Placental pericyte (primary cell): Measurements from ENCODE around the gene SNAI3. TPM values are rescaled to one million over a fixed set of nuclear protein-coding genes. Genes with fewer than 3 reads are reported as not detected.

ENCODE experiments used
- total RNA-seq: library from RNA; depleted of rRNA; stranded (reverse); fragments of >200 nt; gene quantifications from 2 replicates; pipeline ENCODE4 v1.2.3, GENCODE V29; 2012

Gene SNAI3
- 0.22 TPM in 1 of 2 replicates, not detected in the other for total RNA-seq

DNA sequence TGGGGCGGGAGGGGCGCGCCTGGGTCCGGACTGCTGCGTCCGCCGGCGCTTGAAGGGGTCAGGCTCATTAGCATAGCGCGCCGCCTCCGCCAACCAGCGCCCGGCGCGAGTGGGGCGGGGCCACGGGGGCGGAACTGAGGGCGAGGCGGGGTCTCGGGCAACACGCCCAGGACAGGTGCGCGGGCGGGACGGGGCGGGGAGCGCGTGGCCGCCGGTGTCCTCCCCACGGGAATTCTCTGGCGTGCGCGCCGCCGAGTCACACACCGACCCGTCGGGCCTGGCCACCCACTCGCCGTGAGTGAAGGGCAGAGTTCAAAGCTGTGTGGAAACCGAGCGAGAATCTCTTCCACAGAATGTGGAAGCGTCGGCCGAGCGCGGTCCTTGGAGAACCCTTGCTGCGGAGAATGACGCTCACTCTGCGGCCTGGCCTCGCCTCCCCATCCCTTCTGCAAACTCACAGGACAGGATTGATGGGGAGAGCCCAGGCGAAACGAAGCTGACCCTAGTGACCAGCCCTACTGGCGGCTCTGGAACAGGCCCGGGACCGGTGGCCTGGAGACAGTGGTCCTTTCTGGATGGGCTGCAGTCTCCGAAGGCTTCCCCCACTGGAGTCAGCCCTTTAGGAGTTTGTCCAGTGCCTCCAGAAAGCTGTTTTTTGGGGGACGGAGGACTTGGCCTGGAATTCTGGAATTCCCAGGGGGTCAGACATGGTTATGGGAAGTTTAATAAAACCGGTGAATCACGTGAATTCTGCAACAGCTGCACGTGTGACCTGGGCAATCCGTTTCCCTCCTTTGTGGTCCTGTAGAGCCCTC is at the start of gene SNAI3:
TSS of gene SNAI3 (minus strand) at position 69 of the 815 bp plus-strand sequence. CDS start 101 bp downstream, outside the sequence.

DNA sequence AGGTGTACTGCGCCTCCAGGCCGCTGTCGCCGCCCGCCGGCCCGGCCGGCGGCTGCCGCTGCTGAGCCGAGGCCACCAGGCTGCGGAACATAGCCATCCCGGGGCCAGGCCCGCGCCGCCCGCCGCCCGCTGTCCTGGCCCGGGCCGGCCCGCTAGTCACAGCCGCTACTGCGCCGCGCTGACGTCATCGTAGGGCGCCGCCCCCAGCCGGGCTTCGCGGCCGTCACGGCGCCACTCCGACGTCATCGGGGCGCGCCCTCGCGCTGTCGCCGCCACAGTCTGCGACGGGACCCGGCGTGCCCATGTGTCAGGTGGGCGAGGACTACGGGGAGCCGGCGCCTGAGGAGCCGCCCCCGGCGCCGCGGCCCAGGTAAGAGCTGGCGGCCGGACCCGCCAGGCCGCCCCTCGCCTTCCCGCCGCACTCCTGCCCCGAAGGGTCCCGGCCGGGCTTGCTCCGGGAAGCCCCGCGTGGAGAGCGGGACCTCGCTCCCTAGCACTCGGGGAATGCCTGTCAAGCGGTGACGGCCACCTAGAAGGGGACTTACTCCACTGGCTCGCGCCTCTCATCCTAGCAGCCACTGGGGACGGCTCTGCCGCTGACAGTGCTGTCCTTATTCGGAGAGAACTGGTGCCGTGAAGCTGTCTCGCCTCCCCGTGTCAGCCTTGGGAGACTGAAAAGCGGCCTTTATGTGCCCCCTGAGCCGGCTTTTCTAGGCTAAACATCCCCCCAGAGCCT is 20.1 kb upstream of the SNAI3 start, which contains the start of the genes CTU2 and RNF166:
TSS of gene CTU2 (plus strand) at position 275 of the 736 bp plus-strand sequence. CDS start at position 303, 28 bp downstream.
TSS of gene RNF166 (minus strand) at position 180 of the 736 bp plus-strand sequence. CDS start at position 97, 83 bp downstream.

DNA sequence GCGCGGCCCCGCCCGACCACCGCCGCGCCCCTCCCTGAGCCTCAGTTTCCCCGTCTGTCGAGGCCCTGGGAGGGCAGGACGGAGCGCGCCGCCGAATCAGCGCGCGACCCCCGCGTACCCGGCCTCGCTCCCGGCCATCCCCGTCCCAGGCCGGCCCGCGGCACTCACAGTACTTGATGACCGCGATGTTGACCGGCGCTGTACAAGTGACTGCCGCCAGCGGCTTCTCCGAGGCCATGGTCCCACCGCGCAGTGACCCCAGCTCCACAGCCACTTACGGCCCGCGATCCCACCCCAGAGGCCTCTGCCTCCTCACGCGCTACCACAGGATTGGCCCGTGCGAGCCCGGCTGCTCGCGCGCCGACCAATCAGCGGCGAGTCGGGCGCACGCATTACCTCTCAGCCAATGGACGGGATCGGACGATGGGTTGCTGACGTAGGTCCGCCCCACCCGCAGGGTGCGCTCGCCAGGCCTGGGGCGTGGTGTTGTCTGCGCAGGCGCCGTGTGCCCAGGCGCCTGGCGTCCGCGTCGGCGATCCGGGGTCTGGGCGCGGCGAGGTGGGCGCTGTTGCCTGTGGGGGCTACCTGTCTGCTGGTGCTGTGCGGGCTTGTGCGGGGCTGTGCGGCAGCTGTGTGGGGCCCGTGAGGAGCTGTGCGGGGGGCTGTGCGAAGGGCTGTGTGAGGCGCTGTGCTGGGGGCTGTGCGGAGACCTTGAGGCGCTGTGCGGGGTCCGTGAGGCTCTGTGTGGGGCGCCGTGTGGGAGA is 23.3 kb downstream of the SNAI3 start, which contains the start of gene MVD:
TSS of gene MVD (minus strand) at position 249 of the 764 bp plus-strand sequence. CDS start at position 238, 11 bp downstream.

DNA sequence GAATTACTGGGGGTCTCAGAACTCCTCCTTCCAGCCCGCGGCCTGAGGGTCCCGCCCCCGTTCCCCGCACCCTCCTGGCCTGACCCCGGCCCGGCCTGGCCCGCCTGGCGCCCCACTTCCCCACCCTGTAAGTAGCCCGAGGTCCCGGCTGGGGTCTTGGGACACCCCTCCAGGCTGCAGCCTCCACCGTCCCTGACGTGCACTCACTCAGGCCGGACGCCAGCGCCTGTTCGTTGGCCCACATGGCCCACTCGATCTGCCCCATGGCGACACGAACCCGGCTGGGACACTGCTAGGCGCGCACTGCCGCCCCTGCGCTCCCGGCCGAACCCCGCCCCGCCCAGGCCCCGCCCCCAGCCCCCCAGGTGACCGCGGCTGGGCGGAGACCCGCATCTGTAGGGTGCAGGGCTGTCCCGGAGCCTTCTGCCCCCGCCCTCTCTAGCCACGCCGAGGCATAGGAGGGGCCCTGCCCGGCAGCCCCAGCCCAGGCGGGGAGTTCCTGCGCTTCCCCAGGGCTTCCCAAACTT is 35.5 kb downstream of the SNAI3 start, which contains the start of gene CYBA:
TSS of gene CYBA (minus strand) at position 305 of the 527 bp plus-strand sequence. CDS start at position 265, 40 bp downstream.

DNA sequence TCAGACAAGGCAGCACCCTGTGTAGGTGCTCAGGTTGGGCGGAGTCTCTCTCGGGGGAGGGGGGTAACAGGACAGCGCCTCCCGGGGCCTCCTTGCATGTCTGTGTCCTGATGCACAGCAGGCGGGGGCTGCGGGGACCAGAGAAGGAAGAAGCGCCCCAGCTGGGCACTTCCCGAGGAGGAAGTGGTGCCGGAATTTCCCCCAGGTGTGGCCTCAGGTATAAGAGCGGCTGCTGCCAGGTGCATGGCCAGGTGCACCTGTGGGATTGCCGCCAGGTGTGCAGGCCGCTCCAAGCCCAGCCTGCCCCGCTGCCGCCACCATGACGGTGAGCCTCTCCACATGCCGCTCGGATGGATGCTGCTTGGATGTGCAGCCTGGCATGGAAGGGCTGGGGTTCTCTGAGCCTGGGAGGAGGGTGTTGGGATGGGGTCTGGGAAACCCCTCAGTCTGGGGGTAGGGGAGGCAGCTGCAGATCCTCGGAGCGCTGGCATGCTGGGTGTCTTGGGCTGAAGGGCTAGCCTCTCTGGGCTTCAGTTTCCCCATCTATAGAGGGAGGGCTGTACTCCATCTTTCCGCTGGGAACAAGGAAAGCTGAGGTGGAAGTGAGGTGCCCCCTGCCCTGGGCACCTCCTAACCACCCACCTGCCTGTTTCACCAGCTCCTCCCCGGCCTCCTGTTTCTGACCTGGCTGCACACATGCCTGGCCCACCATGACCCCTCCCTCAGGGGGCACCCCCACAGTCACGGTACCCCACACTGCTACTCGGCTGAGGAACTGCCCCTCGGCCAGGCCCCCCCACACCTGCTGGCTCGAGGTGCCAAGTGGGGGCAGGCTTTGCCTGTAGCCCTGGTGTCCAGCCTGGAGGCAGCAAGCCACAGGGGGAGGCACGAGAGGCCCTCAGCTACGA is 47.7 kb downstream of the SNAI3 start, which contains the start of gene IL17C:
TSS of gene IL17C (plus strand) at position 250 of the 908 bp plus-strand sequence. CDS start at position 320, 70 bp downstream.

Other genes with a start within 250 kb of the SNAI3 start
- 2.3 and 4.4 TPM in 2 replicates for gene ZFPM1, start 233.2 kb downstream of the SNAI3 start, total RNA-seq
- gene ZC3H18, start 116.1 kb downstream of the SNAI3 start, total RNA-seq = 17.2 and 19.3 TPM in 2 replicates
- gene IL17C, start 47.9 kb downstream of the SNAI3 start, total RNA-seq = 0.44 TPM in 1 of 2 replicates, not detected in the other
- gene CYBA, start 35.5 kb downstream of the SNAI3 start, total RNA-seq = 136 and 240 TPM in 2 replicates
- gene MVD, start 23.4 kb downstream of the SNAI3 start, total RNA-seq = 67.6 and 232 TPM in 2 replicates
- gene RNF166, start 19.9 kb upstream of the SNAI3 start, total RNA-seq = 19.7 and 30.4 TPM in 2 replicates
- 11.2 and 37.5 TPM in 2 replicates for gene CTU2, start 20.0 kb upstream of the SNAI3 start, total RNA-seq
- gene PIEZO1, start 98.7 kb upstream of the SNAI3 start, total RNA-seq = 229 and 273 TPM in 2 replicates
- gene CDT1, start 117.3 kb upstream of the SNAI3 start, total RNA-seq = 3.5 and 26.5 TPM in 2 replicates
- 52.7 and 58.3 TPM in 2 replicates for gene APRT, start 125.4 kb upstream of the SNAI3 start, total RNA-seq
- 31.1 and 43.8 TPM in 2 replicates for gene GALNS, start 170.4 kb upstream of the SNAI3 start, total RNA-seq
- 35.1 and 78.1 TPM in 2 replicates for gene TRAPPC2L, start 170.6 kb upstream of the SNAI3 start, total RNA-seq
- not detected in 2 replicates for gene PABPN1L, start 180.2 kb upstream of the SNAI3 start, total RNA-seq